Body of pancreas (tissue), 4 donors: ENCODE measurements around the gene DCAF12L2. TPM values are rescaled to one million over a fixed set of nuclear protein-coding genes. Genes with fewer than 3 reads are reported as not detected.
"Not testable (repeated sequence)": the region's sequence is repeated elsewhere in the genome, so short reads cannot be mapped to it uniquely, and the experiment has no call there.

Experiments
- ATAC-seq: fragments of 150-250 bp; one replicate; pipeline ENCODE4 v1.9.1; 2016
- DNase-seq, 4 donors: peaks; one replicate each; pipeline ENCODE4 v3.0.0-alpha.2; 2019
- H3K27ac ChIP-seq, 4 donors: fragments of 200-600 bp; sonication (generic); 1 replicate in 3 of 4; 2 replicates in 1 of 4; pipeline versions ENCODE4 v1.5.1 to v1.6.1; 2016 to 2019; ENCODE audit warnings: mild to moderate bottlenecking in 1 of 4, mixed read lengths in 1 of 4, moderate library complexity in 1 of 4
- H3K27me3 ChIP-seq, 2 donors: fragments of 200-600 bp; sonication (generic); one replicate each; pipeline ENCODE4 v1.6.0; 2016; ENCODE audit warnings: mild to moderate bottlenecking in 1 of 2
- H3K36me3 ChIP-seq, 2 donors: fragments of 200-600 bp; sonication (generic); replicated peaks in 1 of 2; 2 replicates each; pipeline ENCODE4 v1.5.1; 2016; ENCODE audit warnings: low read depth in 2 of 2; ENCODE audit not compliant: insufficient read depth in 1 of 2
- H3K4me1 ChIP-seq: fragments of 200-600 bp; sonication (generic); one replicate; pipeline ENCODE4 v1.6.0; 2016
- H3K4me3 ChIP-seq, 2 donors: fragments of 200-600 bp; sonication (generic); 1 replicate in 1 of 2; 2 replicates in 1 of 2; pipeline ENCODE4 v1.5.1; 2016 to 2019
- H3K9me3 ChIP-seq, 3 donors: fragments of 200-600 bp; sonication (generic); 1 replicate in 2 of 3; 2 replicates in 1 of 3; pipeline ENCODE4 v1.5.1; 2016
- POLR2A ChIP-seq, 3 donors: fragments of 450-650 bp; IDR thresholded peaks; one replicate each; pipeline ENCODE4 v1.6.1; 2016; ENCODE audit warnings: antibody characterized with exemption in 3 of 3, mild to moderate bottlenecking in 2 of 3
- WGBS, 2 donors: methylation state at CpG; one replicate each; pipeline ENCODE4 v1.1.5; 2017; 5-methylcytosine and 5-hydroxymethylcytosine counted together
- intact Hi-C: fragments of 100-400 bp; cut with DNase I; formaldehyde crosslinking; loops from one replicate; pipeline ENCODE4 v1.15.1; 2023
- total RNA-seq, 2 donors: library from RNA; depleted of rRNA; stranded (reverse); fragments of >200 nt; gene quantifications; one replicate each; pipeline ENCODE4 v1.1.0, GENCODE V29; 2016
- TF ChIP-seq, protein P1 (sequence below), 7 experiments: fragments of 450-650 bp in 4 of 7; fragments of 200-600 bp in 3 of 7; sonication (generic) in 3 of 7; IDR thresholded peaks; one replicate each; pipeline ENCODE4 v1.5.1; 2016 to 2019; ENCODE audit warnings: antibody characterized with exemption in 7 of 7

DCAF12L2 gene
- total RNA-seq, result not detected

- Histone ChIP-seq H3K4me3 (no peak within 1 kb of the TSS), H3K27ac (no peak within 1 kb of the TSS), H3K4me1 (no peaks in the 10 kb centered on the region), H3K27me3 (no peaks in the 10 kb centered on the region), H3K9me3 (no peaks in the 10 kb centered on the region), H3K36me3 (no peaks in the 10 kb centered on the region)
- ATAC-seq, result no peak
- intact Hi-C loops, result no loop called here
- TF ChIP-seq, protein P1, sequence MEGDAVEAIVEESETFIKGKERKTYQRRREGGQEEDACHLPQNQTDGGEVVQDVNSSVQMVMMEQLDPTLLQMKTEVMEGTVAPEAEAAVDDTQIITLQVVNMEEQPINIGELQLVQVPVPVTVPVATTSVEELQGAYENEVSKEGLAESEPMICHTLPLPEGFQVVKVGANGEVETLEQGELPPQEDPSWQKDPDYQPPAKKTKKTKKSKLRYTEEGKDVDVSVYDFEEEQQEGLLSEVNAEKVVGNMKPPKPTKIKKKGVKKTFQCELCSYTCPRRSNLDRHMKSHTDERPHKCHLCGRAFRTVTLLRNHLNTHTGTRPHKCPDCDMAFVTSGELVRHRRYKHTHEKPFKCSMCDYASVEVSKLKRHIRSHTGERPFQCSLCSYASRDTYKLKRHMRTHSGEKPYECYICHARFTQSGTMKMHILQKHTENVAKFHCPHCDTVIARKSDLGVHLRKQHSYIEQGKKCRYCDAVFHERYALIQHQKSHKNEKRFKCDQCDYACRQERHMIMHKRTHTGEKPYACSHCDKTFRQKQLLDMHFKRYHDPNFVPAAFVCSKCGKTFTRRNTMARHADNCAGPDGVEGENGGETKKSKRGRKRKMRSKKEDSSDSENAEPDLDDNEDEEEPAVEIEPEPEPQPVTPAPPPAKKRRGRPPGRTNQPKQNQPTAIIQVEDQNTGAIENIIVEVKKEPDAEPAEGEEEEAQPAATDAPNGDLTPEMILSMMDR (IDR thresholded peaks at IDR 0.05), result no peak
- no peak for TF ChIP-seq POLR2A (IDR thresholded peaks at IDR 0.05)
- WGBS, 2 donors, result 2 to 5% methylated on average over 4 to 59 of the region's 91 CpGs
- DNase-seq, result no peak
Measured at GRCh38 chrX:126165721-126166461, at the start of gene DCAF12L2. Gene DCAF12L2 (minus strand): TSS chrX:126166289. CDS start chrX:126165924, 365 bp downstream.

DNA sequence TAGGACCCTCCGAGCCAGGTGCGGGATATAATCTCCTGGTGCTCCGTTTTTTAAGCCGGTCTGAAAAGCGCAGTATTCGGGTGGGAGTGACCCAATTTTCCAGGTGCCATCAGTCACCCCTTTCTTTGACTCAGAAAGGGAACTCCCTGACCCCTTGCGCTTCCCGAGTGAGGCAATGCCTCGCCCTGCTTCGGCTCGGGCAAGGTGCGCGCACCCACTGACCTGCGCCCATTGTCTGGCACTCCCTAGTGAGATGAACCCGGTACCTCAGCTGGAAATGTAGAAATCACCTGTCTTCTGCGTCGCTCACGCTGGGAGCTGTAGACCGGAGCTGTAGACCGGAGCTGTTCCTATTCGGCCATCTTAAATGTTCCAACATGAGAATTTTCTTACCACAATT lies 24.8 kb upstream of the DCAF12L2 start:
- H3K36me3 ChIP-seq, H3K4me1 ChIP-seq, H3K27me3 ChIP-seq, H3K27ac ChIP-seq, H3K9me3 ChIP-seq, ATAC-seq, DNase-seq, intact Hi-C loops, H3K4me3 ChIP-seq: not testable (repeated sequence)
- WGBS, 2 donors, result 76 to 82% methylated on average over 6 to 7 of the region's 21 CpGs

GRCh38 chrX:126177133-126177840 lies 11.2 kb upstream of the DCAF12L2 start:
- no peaks in the 10 kb centered on the region for H3K4me1 ChIP-seq
- ATAC-seq (no peak), DNase-seq (no peak)
- no peaks in the 10 kb centered on the region for H3K9me3 ChIP-seq
- H3K27me3 ChIP-seq, result no peaks in the 10 kb centered on the region
- no peaks in the 10 kb centered on the region for H3K36me3 ChIP-seq
- TF ChIP-seq, protein P1 (IDR thresholded peaks at IDR 0.05), result no peak
- TF ChIP-seq POLR2A (IDR thresholded peaks at IDR 0.05), result no peak
- no peak overlapping the region for H3K27ac ChIP-seq
- intact Hi-C loops, result no loop called here
- 62 to 73% methylated on average over 4 of the region's 4 CpGs for WGBS, 2 donors
- H3K4me3 ChIP-seq, result no peak overlapping the region

GRCh38 chrX:126170720-126171119 lies 4.6 kb upstream of the DCAF12L2 start:
- Histone ChIP-seq H3K4me3 (no peak overlapping the region), H3K27me3 (no peaks in the 10 kb centered on the region), H3K27ac (no peak overlapping the region), H3K4me1 (no peaks in the 10 kb centered on the region), H3K36me3 (no peaks in the 10 kb centered on the region), H3K9me3 (no peaks in the 10 kb centered on the region)
- intact Hi-C loops, result no loop called here
- ATAC-seq (no peak), DNase-seq (no peak)
- TF ChIP-seq, protein P1 (IDR thresholded peaks at IDR 0.05), result no peak
- TF ChIP-seq POLR2A (IDR thresholded peaks at IDR 0.05), result no peak
- WGBS, 2 donors, result 45 to 49% methylated on average over 2 of the region's 2 CpGs

DNA sequence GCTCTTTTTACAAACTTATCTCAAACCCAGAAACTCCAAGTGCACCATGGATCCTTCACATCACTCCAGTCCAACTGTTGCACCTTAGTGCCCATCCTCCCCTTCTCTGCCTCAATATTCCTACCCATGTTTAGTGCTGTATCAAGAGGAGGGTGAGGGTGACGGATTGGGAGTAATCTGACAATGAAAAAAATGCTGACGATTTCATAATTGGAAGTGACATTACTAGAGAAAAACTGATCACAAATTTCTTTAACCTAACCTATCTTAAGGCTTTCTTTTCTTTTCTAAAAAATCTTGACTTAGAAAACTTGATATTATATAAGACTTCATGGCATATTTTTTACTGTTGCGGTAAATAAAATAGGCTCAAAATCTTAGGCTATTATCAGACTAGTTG lies 1.5 kb upstream of the DCAF12L2 start:
- ATAC-seq (no peak), DNase-seq (no peak)
- intact Hi-C loops, result no loop called here
- H3K36me3 ChIP-seq, result no peaks in the 10 kb centered on the region
- H3K27ac ChIP-seq, result no peak overlapping the region
- no peak overlapping the region for H3K4me3 ChIP-seq
- WGBS, 2 donors, result 43 to 63% methylated on average over 3 of the region's 3 CpGs
- H3K4me1 ChIP-seq, result no peaks in the 10 kb centered on the region
- no peaks in the 10 kb centered on the region for H3K9me3 ChIP-seq
- no peaks in the 10 kb centered on the region for H3K27me3 ChIP-seq
- TF ChIP-seq POLR2A (IDR thresholded peaks at IDR 0.05), result no peak
